GM12872 (cell line): Measurements from ENCODE around the gene PLAC1.

Experiments used
- CTCF ChIP-seq: IDR thresholded peaks from 3 replicates; pipeline ENCODE4 v1.5.1; 2011; ENCODE audit warnings: low read depth, mild to moderate bottlenecking, low read length, moderate library complexity; ENCODE audit not compliant: insufficient read depth

Gene PLAC1

DNA sequence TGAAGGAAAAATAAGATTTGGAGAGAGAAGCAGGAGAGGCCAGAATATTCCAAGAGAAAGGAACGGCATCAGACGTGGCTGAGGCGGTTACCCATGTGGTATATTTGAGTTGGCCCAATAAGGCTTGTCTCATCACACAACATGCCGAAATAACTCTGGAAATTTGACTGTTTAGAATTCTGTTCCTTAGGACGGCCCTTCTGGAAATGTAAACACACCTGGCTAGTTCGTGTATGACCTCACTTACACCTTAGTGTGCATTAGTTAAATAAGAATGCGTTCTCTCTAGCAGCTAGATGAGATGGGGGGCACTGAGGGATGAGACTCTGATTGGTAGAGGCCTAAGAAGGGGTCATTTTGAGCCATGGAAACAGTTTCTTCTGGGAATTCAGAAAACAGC, 33.2 kb upstream of the PLAC1 start:
- TF ChIP-seq CTCF = no peak

- TF ChIP-seq CTCF = no peak
These were observed 30.6 kb upstream of the PLAC1 start for GRCh38 chrX:134688839-134689238.

GRCh38 chrX:134688031-134688823, 30.0 kb upstream of the PLAC1 start:
- no peak for TF ChIP-seq CTCF

DNA sequence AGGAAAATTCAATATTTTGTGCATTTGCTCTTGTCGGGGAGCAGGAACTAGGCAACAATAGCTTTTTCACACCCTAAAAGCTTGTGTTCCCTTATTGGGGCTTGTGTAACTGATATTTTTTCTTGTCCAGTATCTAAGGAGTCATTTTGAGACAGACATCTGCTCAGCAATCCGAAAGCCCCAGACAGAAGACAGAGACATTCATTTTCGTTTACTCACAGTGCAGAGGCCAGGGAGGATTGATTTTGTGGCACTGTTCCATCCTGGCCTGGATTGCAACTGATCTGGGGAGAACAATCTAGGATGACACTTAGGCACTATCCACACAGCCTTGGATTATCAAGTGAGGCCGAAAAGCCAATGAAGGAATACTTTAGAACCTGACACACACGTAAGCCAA, 27.4 kb upstream of the PLAC1 start:
- no peak for TF ChIP-seq CTCF

- no peak for TF ChIP-seq CTCF
These were observed 26.7 kb upstream of the PLAC1 start for GRCh38 chrX:134684956-134685355.

- TF ChIP-seq CTCF = no peak
These were observed 25.2 kb upstream of the PLAC1 start for GRCh38 chrX:134683351-134684005.

- TF ChIP-seq CTCF = no peak
These were observed 23.8 kb upstream of the PLAC1 start for GRCh38 chrX:134682081-134682480.
